NCI-H82 treated with DMSO at 0.1 percent for 48 hours (cell line): ENCODE data around the gene PVR.
"Not testable (repeated sequence)": the region's sequence is repeated elsewhere in the genome, so short reads cannot be mapped to it uniquely, and the experiment has no call there.

Experiments
- DNase-seq: peaks from one replicate; lab custom pipeline; 2025; ENCODE audit not compliant: unreplicated experiment; lab: John Stamatoyannopoulos, UW

PVR gene

DNA sequence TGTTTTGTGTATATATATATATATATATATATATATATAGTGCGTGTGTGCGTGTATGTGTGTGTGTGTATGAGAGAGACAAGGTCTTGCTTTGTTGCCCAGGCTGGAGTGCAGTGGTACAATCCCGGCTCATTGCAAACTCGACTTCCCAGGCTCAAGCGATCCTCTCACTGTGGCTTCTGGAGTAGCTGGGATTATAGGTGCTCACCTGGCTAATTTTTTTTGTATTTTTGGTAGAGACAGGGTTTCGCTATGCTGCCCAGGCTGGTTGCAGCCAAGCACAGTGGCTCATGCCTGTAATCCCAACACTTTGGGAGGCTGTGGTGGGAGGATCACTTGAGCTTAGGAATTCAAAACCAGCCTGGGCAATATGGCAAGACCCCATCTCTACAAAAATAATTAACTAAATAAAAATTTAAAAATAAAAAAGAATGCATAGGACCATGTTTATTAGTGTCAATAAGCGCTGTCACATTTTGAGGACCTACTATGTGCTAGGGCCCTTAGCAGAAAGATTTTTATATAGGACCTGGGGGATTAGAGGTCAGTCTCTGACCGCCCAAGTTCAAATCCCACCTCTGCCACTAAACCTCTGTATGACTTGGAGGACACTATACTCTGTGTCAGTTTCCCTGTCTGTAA is 1.8 kb downstream of the PVR start:
- no peak for DNase-seq

GRCh38 chr19:44646049-44646416 is 2.3 kb downstream of the PVR start:
- no peak for DNase-seq

GRCh38 chr19:44647144-44647543 is 3.4 kb downstream of the PVR start:
- DNase-seq: no peak

- DNase-seq: no peak
Measured at GRCh38 chr19:44648631-44649251, 5.0 kb downstream of the PVR start.

- no peak for DNase-seq
Measured at GRCh38 chr19:44649578-44650145, 6.0 kb downstream of the PVR start.

DNA sequence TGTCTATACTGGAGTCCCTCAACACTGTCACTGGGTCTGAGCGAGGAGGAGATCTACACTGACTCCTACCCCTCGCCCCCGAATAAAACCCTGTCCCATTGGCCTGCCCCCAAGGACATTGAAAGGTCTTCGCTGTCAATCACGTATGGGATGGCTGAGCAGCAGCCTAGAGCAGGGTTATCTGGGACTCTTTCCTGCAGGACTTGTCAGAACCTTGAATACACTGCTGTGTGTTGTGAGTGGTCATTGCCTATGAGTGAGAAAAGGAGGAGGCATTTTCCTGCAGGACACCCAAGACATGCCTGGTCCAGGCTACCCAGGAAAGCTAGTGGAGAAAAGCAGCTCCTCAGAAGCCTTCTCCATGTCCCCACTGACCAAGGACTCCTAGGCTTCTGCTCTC is 9.6 kb downstream of the PVR start:
- no peak for DNase-seq

DNA sequence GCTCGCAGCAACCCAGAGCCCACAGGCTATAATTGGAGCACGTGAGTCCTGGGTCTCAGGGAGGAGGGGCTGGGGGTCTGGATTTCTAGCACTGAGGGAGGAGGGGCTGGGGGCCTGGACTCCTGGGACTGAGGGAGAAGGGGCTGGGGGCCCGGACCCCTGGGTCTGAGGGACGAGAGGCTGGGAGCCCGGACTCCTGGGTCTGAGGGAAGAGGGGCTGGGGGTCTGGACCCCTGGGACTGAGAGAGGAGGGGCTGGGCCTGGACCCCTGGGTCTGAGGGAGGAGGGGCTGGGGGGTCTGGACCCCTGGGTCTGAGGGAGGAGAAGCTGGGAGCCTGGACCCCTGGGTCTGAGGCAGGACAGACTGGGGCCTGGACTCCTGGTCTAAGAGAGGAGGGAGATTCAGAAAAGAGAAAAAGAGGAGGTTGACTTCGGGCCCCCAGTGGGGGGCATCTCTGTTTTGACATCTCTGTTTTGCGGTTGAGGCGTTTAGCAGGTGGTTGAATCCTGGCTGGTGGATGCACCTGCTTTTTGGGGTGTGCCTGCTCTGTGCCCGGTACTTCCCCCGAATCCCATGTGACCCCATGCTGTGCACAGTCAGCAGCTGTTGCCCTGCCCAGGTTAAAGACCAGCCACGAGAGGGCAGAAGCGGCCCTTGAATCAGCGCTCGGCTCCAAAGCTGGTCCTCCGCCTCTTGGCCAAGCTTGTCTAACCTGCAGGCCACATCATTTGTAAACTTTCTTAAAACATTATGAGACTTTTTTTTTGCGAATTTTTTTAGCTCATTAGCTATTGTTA is 10.5 kb downstream of the PVR start:
- no peak for DNase-seq

DNA sequence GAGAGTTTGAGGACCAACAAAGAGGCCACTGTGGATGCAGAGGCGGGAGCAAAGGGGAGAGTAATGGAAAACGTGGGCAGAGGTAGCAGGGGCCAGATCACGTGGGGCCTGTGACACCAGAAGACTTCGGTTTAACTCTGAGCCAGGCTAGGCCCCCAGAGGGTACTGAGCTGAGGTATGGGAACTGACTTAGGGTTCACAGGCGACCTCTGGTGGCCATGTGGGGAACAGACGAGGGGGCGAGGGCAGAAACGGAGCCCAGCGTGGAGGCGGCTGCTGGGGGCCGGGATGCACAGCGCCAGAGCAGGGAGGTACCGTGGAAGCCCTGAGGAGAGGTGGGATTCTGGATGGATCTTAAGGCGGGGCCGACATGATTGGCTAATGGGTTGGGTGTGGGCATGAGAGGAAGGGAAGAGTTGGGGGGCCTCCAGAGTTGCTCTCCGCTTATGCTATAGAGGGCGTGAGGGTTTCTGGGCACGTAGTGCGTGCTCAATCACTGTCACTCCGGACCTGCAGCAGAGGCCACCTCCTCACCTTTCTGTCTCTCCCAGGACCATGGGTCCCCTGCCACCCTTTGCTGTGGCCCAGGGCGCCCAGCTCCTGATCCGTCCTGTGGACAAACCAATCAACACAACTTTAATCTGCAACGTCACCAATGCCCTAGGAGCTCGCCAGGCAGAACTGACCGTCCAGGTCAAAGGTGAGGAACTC is 13.7 kb downstream of the PVR start:
- DNase-seq: peak; percentile 43

DNA sequence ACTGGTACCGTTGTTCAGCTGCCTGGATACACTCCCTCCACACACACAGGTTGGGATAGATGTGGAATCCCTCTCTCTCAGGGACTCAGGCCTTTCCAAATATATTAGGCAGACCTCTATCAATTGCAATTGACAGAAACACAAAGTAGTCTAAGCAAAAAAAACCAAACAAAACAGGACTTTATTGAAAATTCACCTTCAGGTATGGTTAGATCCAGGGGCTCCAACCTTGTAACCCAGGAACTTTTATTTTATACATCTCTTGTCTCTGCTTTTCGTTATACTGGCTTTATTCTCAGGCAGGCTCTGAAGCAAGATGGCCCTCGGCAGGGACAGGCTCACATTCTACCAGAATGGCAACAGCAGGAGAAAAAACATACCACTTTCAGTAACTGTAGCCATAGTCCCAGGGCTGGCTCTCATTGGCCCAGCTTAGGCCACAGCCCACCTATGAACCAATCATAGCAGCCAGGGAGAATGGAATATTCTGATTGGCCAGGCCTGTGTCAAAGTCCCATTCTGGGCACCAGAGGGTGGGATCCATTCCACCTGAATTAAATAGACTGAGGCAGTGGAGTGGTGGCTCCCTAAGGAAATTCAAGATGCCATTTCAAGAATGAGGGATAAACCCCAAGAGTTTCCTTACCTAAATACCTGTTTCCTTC is 14.5 kb downstream of the PVR start:
- no peak for DNase-seq

GRCh38 chr19:44660081-44660480 is 16.4 kb downstream of the PVR start:
- no peak for DNase-seq

DNA sequence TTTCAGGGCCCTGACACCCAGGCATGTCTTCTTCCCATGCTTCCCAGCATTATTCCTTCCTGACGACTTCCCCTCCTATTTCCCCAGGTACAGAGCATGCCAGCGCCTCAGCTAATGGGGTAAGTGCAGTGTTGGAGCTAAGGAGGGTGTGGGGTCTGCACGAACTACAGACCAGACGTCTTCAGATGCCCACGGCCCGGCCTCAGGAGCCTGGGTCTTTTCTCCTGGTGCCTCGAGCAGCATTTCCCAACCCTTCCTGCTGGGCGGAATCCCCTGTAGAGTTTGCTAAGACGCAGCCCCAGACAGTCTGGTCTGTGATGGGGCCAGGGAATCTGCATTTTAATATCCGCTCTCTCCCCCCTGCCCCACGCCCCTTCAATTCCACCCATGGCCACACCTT is 17.5 kb downstream of the PVR start:
- no peak for DNase-seq

DNA sequence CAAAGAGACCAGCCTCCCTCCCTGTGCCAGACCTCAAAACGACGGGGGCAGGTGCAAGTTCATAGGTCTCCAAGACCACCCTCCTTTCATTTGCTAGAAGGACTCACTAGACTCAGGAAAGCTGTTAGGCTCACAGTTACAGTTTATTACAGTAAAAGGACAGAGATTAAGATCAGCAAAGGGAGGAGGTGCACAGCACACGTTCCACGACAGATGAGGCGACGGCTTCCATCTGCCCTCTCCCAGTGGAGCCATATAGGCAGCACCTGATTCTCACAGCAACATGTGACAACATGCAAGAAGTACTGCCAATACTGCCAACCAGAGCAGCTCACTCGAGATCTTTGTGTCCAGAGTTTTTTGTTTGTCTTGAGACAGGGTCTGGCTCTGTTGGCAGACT is 18.2 kb downstream of the PVR start:
- no peak for DNase-seq

DNA sequence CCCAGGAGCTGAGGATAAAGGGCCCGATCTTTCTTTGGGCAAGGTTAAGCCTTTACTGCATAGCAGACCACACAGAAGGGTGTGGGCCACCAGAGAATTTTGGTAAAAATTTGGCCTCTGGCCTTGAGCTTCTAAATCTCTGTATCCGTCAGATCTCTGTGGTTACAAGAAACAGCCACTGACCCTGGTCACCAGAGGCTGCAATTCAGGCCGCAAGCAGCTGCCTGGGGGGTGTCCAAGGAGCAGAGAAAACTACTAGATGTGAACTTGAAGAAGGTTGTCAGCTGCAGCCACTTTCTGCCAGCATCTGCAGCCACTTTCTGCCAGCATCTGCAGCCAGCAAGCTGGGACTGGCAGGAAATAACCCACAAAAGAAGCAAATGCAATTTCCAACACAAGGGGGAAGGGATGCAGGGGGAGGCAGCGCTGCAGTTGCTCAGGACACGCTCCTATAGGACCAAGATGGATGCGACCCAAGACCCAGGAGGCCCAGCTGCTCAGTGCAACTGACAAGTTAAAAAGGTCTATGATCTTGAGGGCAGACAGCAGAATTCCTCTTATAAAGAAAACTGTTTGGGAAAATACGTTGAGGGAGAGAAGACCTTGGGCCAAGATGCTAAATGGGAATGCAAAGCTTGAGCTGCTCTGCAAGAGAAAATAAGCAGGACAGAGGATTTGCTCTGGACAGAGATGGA is 19.1 kb downstream of the PVR start:
- no peak for DNase-seq

- DNase-seq: no peak
Measured at GRCh38 chr19:44663996-44664395, 20.3 kb downstream of the PVR start.

DNA sequence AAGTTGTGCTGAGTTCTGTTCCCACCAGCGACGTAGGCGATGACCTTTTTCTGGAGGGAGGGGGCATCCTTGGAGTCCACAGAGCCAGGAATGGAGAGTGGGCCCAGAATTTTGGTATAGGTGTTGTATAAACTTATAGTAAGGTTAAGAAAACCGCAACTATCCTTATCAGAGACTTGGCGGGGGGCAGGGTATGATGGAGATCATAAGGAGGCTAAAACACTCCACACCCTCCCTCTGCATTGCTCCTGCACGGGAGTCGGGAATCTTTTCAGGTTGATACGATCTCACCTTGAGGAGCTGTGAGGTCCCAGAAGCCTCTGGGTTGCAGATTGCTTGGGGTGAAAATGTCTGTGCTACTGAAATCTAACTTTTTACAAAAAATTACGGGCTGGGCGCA is 21.3 kb downstream of the PVR start:
- DNase-seq: no peak

GRCh38 chr19:44666852-44667556 is 23.3 kb downstream of the PVR start:
- DNase-seq: no peak

DNA sequence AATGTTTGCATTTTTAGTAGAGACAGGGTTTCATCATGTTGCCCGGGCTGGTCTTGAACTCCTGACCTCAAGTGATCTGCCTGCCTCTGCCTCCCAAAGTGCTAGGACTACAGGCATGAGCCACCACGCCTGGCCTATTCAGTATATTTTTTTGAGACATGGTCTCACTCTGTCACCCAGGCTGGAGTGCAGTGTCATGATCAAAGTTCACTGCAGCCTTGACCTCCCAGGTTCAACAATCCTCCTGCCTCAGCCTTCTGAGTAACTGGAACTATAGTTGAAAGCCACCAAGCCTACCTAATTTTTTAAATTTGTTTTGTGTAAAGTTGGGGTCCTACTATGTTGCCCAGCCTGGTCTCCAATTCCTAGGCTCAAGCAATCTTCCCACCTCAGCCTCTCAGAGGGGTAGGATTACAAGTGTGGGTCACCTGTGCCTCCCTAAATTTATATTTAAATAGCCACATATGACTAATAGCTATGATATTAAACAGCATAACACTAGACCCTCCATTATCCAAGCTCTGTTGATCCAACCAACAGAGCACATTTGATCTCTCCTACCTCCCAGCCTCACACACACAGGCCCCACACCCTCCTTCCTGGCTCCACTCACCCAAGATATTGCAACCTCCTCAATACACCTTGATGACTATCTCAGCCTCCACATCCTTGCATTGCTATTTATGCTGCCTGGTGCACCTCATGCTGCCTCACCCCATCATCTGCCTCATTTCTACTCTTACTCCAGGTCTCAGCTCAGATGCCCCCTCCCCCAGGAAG is 25.5 kb downstream of the PVR start:
- no peak for DNase-seq

- DNase-seq: not testable (repeated sequence)
Measured at GRCh38 chr19:44670027-44670426, 26.3 kb downstream of the PVR start.

GRCh38 chr19:44671400-44671799 is 27.7 kb downstream of the PVR start, which contains the start of gene CEACAM19:
TSS of gene CEACAM19 (plus strand) at chr19:44671482. CDS start at chr19:44671932, 450 bp downstream.
- DNase-seq: no peak
